Measurements from ENCODE around the gene ANKRD27. TPM values are rescaled to one million over a fixed set of nuclear protein-coding genes. Genes with fewer than 3 reads are reported as not detected.
"Not testable (repeated sequence)": the region's sequence is repeated elsewhere in the genome, so short reads cannot be mapped to it uniquely, and the experiment has no call there.

ANKRD27 gene
- total RNA-seq, 1 experiment from 2014 or later, result 48.1 TPM

GRCh38 chr19:32653599-32653915 lies 21.4 kb downstream of the ANKRD27 start (continued):
- no peak for TF ChIP-seq ELF1 (IDR thresholded peaks at IDR 0.05; ENCODE audit: borderline replicate concordance, low read depth)

- no TSS peak for BruUV-seq (replicated peaks)
- intact Hi-C loops (cut with micrococcal nuclease), result no loop called here
- H4K20me1 ChIP-seq (ENCODE audit: insufficient read depth), result no peaks in the 10 kb centered on the region
These were observed 21.9 kb downstream of the ANKRD27 start for GRCh38 chr19:32652894-32653598.

GRCh38 chr19:32652331-32652730 lies 22.6 kb downstream of the ANKRD27 start:
- H3K9me3 ChIP-seq (ENCODE audit: control insufficient read depth in 1 of 2, insufficient read depth in 1 of 2, low read depth in 1 of 2, low read length in 2 of 2); ATAC-seq; H3K27me3 ChIP-seq (ENCODE audit: insufficient read depth, low read length); intact Hi-C loops (cut with micrococcal nuclease); H3K9ac ChIP-seq (ENCODE audit: low read length); H3K27ac ChIP-seq (ENCODE audit: low read depth, low read length); H3K4me1 ChIP-seq (ENCODE audit: control insufficient read depth in 1 of 2, insufficient read depth in 2 of 2, low read length in 2 of 2); H4K20me1 ChIP-seq (ENCODE audit: insufficient read depth); BruUV-seq (replicated peaks); RAD21 ChIA-PET (ENCODE audit: low non-redundant PET in 1 of 2, low total read pairs in 2 of 2, uncharacterized antibody in 2 of 2, unreplicated experiment in 2 of 2); H2AFZ ChIP-seq (ENCODE audit: low read depth, low read length, poor library complexity, severe bottlenecking); H3K4me2 ChIP-seq (ENCODE audit: low read length); H3K9me2 ChIP-seq (ENCODE audit: insufficient read depth); DNase-seq (ENCODE audit: low read depth, low spot score); POLR2A ChIA-PET; H3K4me3 ChIP-seq (replicated peaks in 1 of 2; ENCODE audit: low read depth in 1 of 2, low read length in 2 of 2): not testable (repeated sequence)
- Histone ChIP-seq H3K79me2 (ENCODE audit: insufficient read depth, low read length) (peaks cover 21% of the 10 kb centered on the region; the same call in 1 of the 2 replicates), H3K36me3 (ENCODE audit: control insufficient read depth in 1 of 2, insufficient read depth in 2 of 2, low read length in 2 of 2) (peaks cover 14 to 18% of the 10 kb centered on the region in 2 experiments; a peak in 3 of 4 replicates)
- CTCF ChIA-PET, result interaction anchor here (1.0 kb wide), 1 partner anchor 52 kb away, joined by 3 read pairs; no protein-coding TSS in a partner anchor

More at GRCh38 chr19:32652894-32653598, 21.9 kb downstream of the ANKRD27 start:
- no peak for ATAC-seq
- Histone ChIP-seq H3K4me2 (ENCODE audit: low read length) (no peak overlapping the region), H3K4me1 (ENCODE audit: control insufficient read depth in 1 of 2, insufficient read depth in 2 of 2, low read length in 2 of 2) (peaks cover 3 to 6% of the 10 kb centered on the region in 2 experiments; a peak in 3 of 4 replicates), H3K79me2 (ENCODE audit: insufficient read depth, low read length) (peaks cover 21% of the 10 kb centered on the region; the same call in 1 of the 2 replicates), H3K36me3 (ENCODE audit: control insufficient read depth in 1 of 2, insufficient read depth in 2 of 2, low read length in 2 of 2) (peaks cover 13 to 14% of the 10 kb centered on the region in 2 experiments; a peak in 2 of 4 replicates), H2AFZ (ENCODE audit: low read depth, low read length, poor library complexity, severe bottlenecking) (no peak overlapping the region), H3K9me2 (ENCODE audit: insufficient read depth) (no peaks in the 10 kb centered on the region), H3K27ac (ENCODE audit: low read depth, low read length) (no peak overlapping the region), H3K4me3 (replicated peaks in 1 of 2; ENCODE audit: low read depth in 1 of 2, low read length in 2 of 2) (no peak overlapping the region), H3K27me3 (ENCODE audit: insufficient read depth, low read length) (no peaks in the 10 kb centered on the region), H3K9me3 (ENCODE audit: control insufficient read depth in 1 of 2, insufficient read depth in 1 of 2, low read depth in 1 of 2, low read length in 2 of 2) (no peaks in the 10 kb centered on the region), H3K9ac (ENCODE audit: low read length) (no peak overlapping the region)
- ChIA-PET POLR2A (no interaction called here), RAD21 (ENCODE audit: low non-redundant PET in 1 of 2, low total read pairs in 2 of 2, uncharacterized antibody in 2 of 2, unreplicated experiment in 2 of 2) (no interaction called here), CTCF (no interaction called here)
- no peak for DNase-seq (ENCODE audit: low read depth, low spot score)
- TF ChIP-seq EGR1 (IDR thresholded peaks at IDR 0.05; ENCODE audit: low read depth), result no peak
- TF ChIP-seq POLR2AphosphoS5 (IDR thresholded peaks at IDR 0.05; ENCODE audit: low read depth, low read length), result no peak
